Hepatocyte (in vitro differentiated cells): Measurements from ENCODE around the gene ZGRF1.
A peak's percentile ranks its signal among the peaks of the same experiment; 100 is the strongest.

Experiments used
- EZH2 ChIP-seq: fragments of 200-600 bp; sonication (generic); IDR thresholded peaks from 2 replicates; pipeline ENCODE4 v1.6.1; 2016; ENCODE audit warnings: antibody characterized with exemption, mild to moderate bottlenecking, borderline replicate concordance
- EZH2phosphoT487 ChIP-seq: fragments of 200-600 bp; sonication (generic); IDR thresholded peaks from one replicate; pipeline ENCODE4 v1.6.1; 2018; ENCODE audit warnings: antibody characterized with exemption, mild to moderate bottlenecking, low read depth, moderate library complexity; ENCODE audit not compliant: unreplicated experiment, severe bottlenecking
- TF ChIP-seq, protein P1 (sequence below): fragments of 200-600 bp; sonication (generic); IDR thresholded peaks from 2 replicates; pipeline ENCODE4 v1.5.1; 2016; ENCODE audit warnings: antibody characterized with exemption, mild to moderate bottlenecking; ENCODE audit not compliant: poor library complexity

DNA sequence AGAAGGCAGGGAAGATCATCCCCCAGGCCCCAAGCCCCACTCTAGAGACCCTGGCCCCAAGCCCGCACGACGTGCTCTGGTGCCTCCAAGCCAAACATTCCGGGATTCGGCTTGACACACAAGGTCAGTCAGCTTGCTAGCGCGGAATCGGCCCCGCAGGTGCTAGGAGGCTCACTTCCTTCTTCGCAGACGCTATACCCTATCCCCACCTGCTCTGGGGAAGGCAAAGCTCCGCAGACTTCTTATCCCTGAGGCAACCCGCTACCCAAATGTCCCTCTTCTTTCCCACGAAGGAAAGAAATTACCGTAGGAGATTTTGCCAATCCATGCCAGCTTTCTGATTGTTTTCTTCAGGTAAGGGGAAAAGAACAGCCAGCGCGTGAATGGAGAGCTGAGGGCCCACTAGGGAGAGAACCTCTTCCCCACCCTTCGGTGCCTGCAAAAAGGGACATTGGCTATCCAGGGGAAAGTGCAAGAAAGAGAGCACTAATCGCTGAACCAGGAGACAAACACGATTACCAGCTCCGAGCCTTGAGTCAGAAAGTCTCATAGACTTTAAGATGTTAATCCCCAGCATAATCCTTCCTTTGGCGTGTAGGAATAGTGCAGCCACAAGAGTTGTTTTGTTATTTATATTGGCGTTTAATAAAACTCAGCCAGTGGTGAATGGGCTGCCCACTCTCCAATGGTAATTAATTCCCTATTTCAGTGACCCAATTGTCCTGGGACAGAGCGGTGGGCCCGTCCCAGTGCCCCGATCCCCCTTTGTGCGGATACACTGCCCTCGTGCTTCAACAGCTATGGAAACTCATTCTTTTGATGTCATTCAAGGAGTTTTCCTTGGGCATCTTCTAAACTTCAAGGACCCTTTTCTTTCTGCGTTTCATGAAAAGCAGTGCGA, 115.3 kb downstream of the ZGRF1 start:
- TF ChIP-seq, protein P1, sequence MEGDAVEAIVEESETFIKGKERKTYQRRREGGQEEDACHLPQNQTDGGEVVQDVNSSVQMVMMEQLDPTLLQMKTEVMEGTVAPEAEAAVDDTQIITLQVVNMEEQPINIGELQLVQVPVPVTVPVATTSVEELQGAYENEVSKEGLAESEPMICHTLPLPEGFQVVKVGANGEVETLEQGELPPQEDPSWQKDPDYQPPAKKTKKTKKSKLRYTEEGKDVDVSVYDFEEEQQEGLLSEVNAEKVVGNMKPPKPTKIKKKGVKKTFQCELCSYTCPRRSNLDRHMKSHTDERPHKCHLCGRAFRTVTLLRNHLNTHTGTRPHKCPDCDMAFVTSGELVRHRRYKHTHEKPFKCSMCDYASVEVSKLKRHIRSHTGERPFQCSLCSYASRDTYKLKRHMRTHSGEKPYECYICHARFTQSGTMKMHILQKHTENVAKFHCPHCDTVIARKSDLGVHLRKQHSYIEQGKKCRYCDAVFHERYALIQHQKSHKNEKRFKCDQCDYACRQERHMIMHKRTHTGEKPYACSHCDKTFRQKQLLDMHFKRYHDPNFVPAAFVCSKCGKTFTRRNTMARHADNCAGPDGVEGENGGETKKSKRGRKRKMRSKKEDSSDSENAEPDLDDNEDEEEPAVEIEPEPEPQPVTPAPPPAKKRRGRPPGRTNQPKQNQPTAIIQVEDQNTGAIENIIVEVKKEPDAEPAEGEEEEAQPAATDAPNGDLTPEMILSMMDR, result no peak
- TF ChIP-seq EZH2 (peak; percentile 29), EZH2phosphoT487 (peak; percentile 69)
